Caco-2 (cell line): ENCODE results near the gene ILDR1. TPM values are rescaled to one million over a fixed set of nuclear protein-coding genes. Genes with fewer than 3 reads are reported as not detected.

Source experiments
- BruUV-seq: library from RNA; stranded (reverse); fragments of 400-500 nt; replicated peaks from 2 replicates; lab custom pipeline; 2021; lab: Mats Ljungman, UMichigan
- CTCF ChIA-PET: fragments of 300-600 bp; sonication (Branson Sonifier 250); formaldehyde crosslinking; loops from one replicate; lab custom pipeline; 2022; ENCODE audit warnings: antibody characterized with exemption; lab: Charles Lee
- POLR2A ChIA-PET: fragments of 300-600 bp; sonication (Branson Sonifier 250); formaldehyde crosslinking; loops from one replicate; lab custom pipeline; 2022; ENCODE audit warnings: antibody characterized with exemption; lab: Charles Lee
- DNase-seq, 2 experiments: peaks; one replicate each; pipeline versions ENCODE4 v3.0.0 to v3.0.0-alpha.2; 2020 to 2022
- H3K27me3 ChIP-seq: replicated peaks from 2 replicates; pipeline ENCODE4 v1.6.0; 2011; ENCODE audit warnings: low read length; ENCODE audit not compliant: control insufficient read depth, insufficient read depth
- H3K36me3 ChIP-seq: 2 replicates; pipeline ENCODE4 v1.5.1; 2011; ENCODE audit warnings: low read length; ENCODE audit not compliant: control insufficient read depth, insufficient read depth
- H3K4me1 ChIP-seq: fragments of 250-450 bp; sonication (Bioruptor Pico); 2 replicates; pipeline ENCODE4 v1.5.1; 2020; ENCODE audit warnings: mild to moderate bottlenecking
- H3K4me3 ChIP-seq: 2 replicates; pipeline ENCODE4 v1.5.1; 2011; ENCODE audit warnings: low read depth, mild to moderate bottlenecking, control low read depth, low read length
- H3K9me3 ChIP-seq: fragments of 250-450 bp; sonication (Bioruptor Pico); 2 replicates; pipeline ENCODE4 v1.5.1; 2020; ENCODE audit warnings: mild to moderate bottlenecking, moderate library complexity
- H3K27ac Mint-ChIP-seq: one replicate; pipeline ENCODE4 v1.8.0; 2022; ENCODE audit warnings: mixed read lengths; ENCODE audit not compliant: unreplicated experiment
- H3K27me3 Mint-ChIP-seq: one replicate; pipeline ENCODE4 v1.8.0; 2022; ENCODE audit warnings: mixed read lengths; ENCODE audit not compliant: insufficient read depth, unreplicated experiment
- H3K36me3 Mint-ChIP-seq: one replicate; pipeline ENCODE4 v1.8.0; 2022; ENCODE audit warnings: mild to moderate bottlenecking, mixed read lengths; ENCODE audit not compliant: insufficient read depth, unreplicated experiment
- H3K4me1 Mint-ChIP-seq: one replicate; pipeline ENCODE4 v1.8.0; 2022; ENCODE audit warnings: low read depth, mixed read lengths; ENCODE audit not compliant: unreplicated experiment
- H3K4me3 Mint-ChIP-seq: one replicate; pipeline ENCODE4 v1.8.0; 2022; ENCODE audit warnings: mild to moderate bottlenecking, moderate library complexity, mixed read lengths; ENCODE audit not compliant: unreplicated experiment
- H3K9me3 Mint-ChIP-seq: one replicate; pipeline ENCODE4 v1.8.0; 2022; ENCODE audit warnings: mixed read lengths; ENCODE audit not compliant: unreplicated experiment
- CTCF ChIP-seq, 2 experiments: fragments of 200-600 bp in 1 of 2; IDR thresholded peaks; 1 replicate in 1 of 2; 2 replicates in 1 of 2; pipeline versions ENCODE4 v1.5.1 to v1.8.0; 2011 to 2022; ENCODE audit warnings: antibody characterized with exemption in 1 of 2, control low read depth in 1 of 2, inconsistent platforms in 1 of 2, low read depth in 1 of 2, low read length in 1 of 2, mild to moderate bottlenecking in 1 of 2, moderate library complexity in 1 of 2; ENCODE audit not compliant: insufficient read depth in 1 of 2, severe bottlenecking in 1 of 2, unreplicated experiment in 1 of 2
- intact Hi-C: fragments of 100-400 bp; cut with micrococcal nuclease; formaldehyde crosslinking; loops from one replicate; pipeline ENCODE4 v1.10.0; 2022; ENCODE audit not compliant: unreplicated experiment
- total RNA-seq: library from RNA; stranded (reverse); gene quantifications from 2 replicates; pipeline ENCODE4 v1.2.3, GENCODE V29; 2022

The ILDR1 gene
- total RNA-seq, 1 experiment from 2014 or later: 0.25 TPM

GRCh38 chr3:121996441-121996840, 25.6 kb downstream of the ILDR1 start:
- Mint-ChIP-seq H3K27me3 (no peaks in the 10 kb centered on the region), H3K4me3 (no peak overlapping the region), H3K36me3 (no peaks in the 10 kb centered on the region), H3K9me3 (no peaks in the 10 kb centered on the region), H3K4me1 (peaks cover 19% of the 10 kb centered on the region), H3K27ac (no peak overlapping the region)
- Histone ChIP-seq H3K27me3 (no peaks in the 10 kb centered on the region), H3K4me1 (peaks cover 34% of the 10 kb centered on the region), H3K4me3 (no peak overlapping the region), H3K9me3 (no peaks in the 10 kb centered on the region), H3K36me3 (no peaks in the 10 kb centered on the region)
- DNase-seq: no peak
- TF ChIP-seq CTCF (IDR thresholded peaks at IDR 0.05; ENCODE audit: insufficient read depth in 1 of 2, low read depth in 1 of 2, low read length in 1 of 2, severe bottlenecking in 1 of 2, unreplicated experiment in 1 of 2): no peak
- ChIA-PET POLR2A (no interaction called here), CTCF (interaction anchor here (1.4 kb wide), 1 partner anchor 450 kb away, joined by 10 read pairs; the partner anchor contains the start of gene POLQ)
- BruUV-seq: no TSS peak
- intact Hi-C loops: loop anchor here (10.0 kb wide), 1 partner anchor 252 kb away; the partner anchor contains the start of gene GOLGB1

- Histone ChIP-seq H3K4me3 (no peak overlapping the region), H3K36me3 (no peaks in the 10 kb centered on the region), H3K4me1 (peaks cover 32% of the 10 kb centered on the region), H3K27me3 (no peaks in the 10 kb centered on the region), H3K9me3 (no peaks in the 10 kb centered on the region)
- no peaks in the 10 kb centered on the region for H3K9me3 Mint-ChIP-seq
- CTCF ChIA-PET: interaction anchor here (0.5 to 1.4 kb wide), 3 partner anchors 212 to 726 kb away, joined by 3 to 10 read pairs (median 5); partner anchors contain the start of gene POLQ
- no peak overlapping the region for H3K27ac Mint-ChIP-seq
- H3K27me3 Mint-ChIP-seq: no peaks in the 10 kb centered on the region
- H3K4me1 Mint-ChIP-seq: peaks cover 24% of the 10 kb centered on the region
- peak; percentile 49 to 72 for TF ChIP-seq CTCF (IDR thresholded peaks at IDR 0.05; ENCODE audit: insufficient read depth in 1 of 2, low read depth in 1 of 2, low read length in 1 of 2, severe bottlenecking in 1 of 2, unreplicated experiment in 1 of 2)
- H3K4me3 Mint-ChIP-seq: no peak overlapping the region
- intact Hi-C loops: loop anchor here (1.0 to 10.0 kb wide), 2 partner anchors 251 to 449 kb away; partner anchors contain the start of gene GOLGB1
- DNase-seq: peak; percentile 72 to 76
- H3K36me3 Mint-ChIP-seq: no peaks in the 10 kb centered on the region
- BruUV-seq: no TSS peak
- POLR2A ChIA-PET: no interaction called here
These were observed 26.6 kb downstream of the ILDR1 start for GRCh38 chr3:121995161-121996137.

GRCh38 chr3:121994551-121994950, 27.5 kb downstream of the ILDR1 start:
- POLR2A ChIA-PET: no interaction called here
- no TSS peak for BruUV-seq
- H3K4me3 ChIP-seq: no peak overlapping the region
- no peaks in the 10 kb centered on the region for H3K36me3 ChIP-seq
- no peak for DNase-seq
- H3K27me3 Mint-ChIP-seq: no peaks in the 10 kb centered on the region
- H3K27me3 ChIP-seq: no peaks in the 10 kb centered on the region
- no peaks in the 10 kb centered on the region for H3K36me3 Mint-ChIP-seq
- no peak for TF ChIP-seq CTCF (IDR thresholded peaks at IDR 0.05; ENCODE audit: insufficient read depth in 1 of 2, low read depth in 1 of 2, low read length in 1 of 2, severe bottlenecking in 1 of 2, unreplicated experiment in 1 of 2)
- intact Hi-C loops: loop anchor here (10.0 kb wide), 1 partner anchor 250 kb away; the partner anchor contains the start of gene GOLGB1
- H3K4me3 Mint-ChIP-seq: no peak overlapping the region
- H3K4me1 Mint-ChIP-seq: peaks cover 24% of the 10 kb centered on the region
- H3K9me3 Mint-ChIP-seq: no peaks in the 10 kb centered on the region
- peaks cover 41% of the 10 kb centered on the region for H3K4me1 ChIP-seq
- H3K9me3 ChIP-seq: no peaks in the 10 kb centered on the region
- H3K27ac Mint-ChIP-seq: no peak overlapping the region
- CTCF ChIA-PET: no interaction called here
